SK-N-SH treated with all-trans-retinoic acid at 6 μM for 48 hours (cell line): Measurements from ENCODE around the gene SDCCAG8.

ENCODE experiments used
- ATAC-seq: fragments of 200-7000 bp; cut with Tn5 transposase; 3 replicates; pipeline ENCODE4 v1.9.1; 2020; ENCODE audit warnings: mild to moderate bottlenecking, moderate library complexity
- ARNTL ChIP-seq: fragments of 450-650 bp; formaldehyde crosslinking; IDR thresholded peaks from 2 replicates; pipeline ENCODE4 v1.5.0; 2020; ENCODE audit warnings: low read depth, mild to moderate bottlenecking, moderate library complexity, borderline replicate concordance
- BACH2 ChIP-seq: fragments of 250-450 bp; sonication (Bioruptor Pico); IDR thresholded peaks from 2 replicates; pipeline ENCODE4 v1.9.0; 2021; ENCODE audit warnings: mild to moderate bottlenecking, borderline replicate concordance
- CSDC2 ChIP-seq: fragments of 250-450 bp; sonication (Bioruptor Pico); IDR thresholded peaks from 2 replicates; pipeline ENCODE4 v1.5.0; 2020; ENCODE audit warnings: mild to moderate bottlenecking, moderate library complexity
- ESRRG ChIP-seq: fragments of 250-450 bp; sonication (Bioruptor Pico); IDR thresholded peaks from 2 replicates; pipeline ENCODE4 v1.6.1; 2021; ENCODE audit warnings: mild to moderate bottlenecking
- GLIS3 ChIP-seq: fragments of 250-450 bp; sonication (Bioruptor Pico); IDR thresholded peaks from 2 replicates; pipeline ENCODE4 v1.5.0; 2020; ENCODE audit warnings: mild to moderate bottlenecking, moderate library complexity
- ISL1 ChIP-seq: fragments of 250-450 bp; sonication (Bioruptor Pico); IDR thresholded peaks from 2 replicates; pipeline ENCODE4 v2.1.2; 2022; ENCODE audit warnings: mild to moderate bottlenecking, moderate library complexity
- PPARA ChIP-seq: fragments of 250-450 bp; sonication (Bioruptor Pico); IDR thresholded peaks from 2 replicates; pipeline ENCODE4 v1.5.0; 2020; ENCODE audit warnings: mild to moderate bottlenecking, borderline replicate concordance
- RARB ChIP-seq: fragments of 250-450 bp; sonication (Bioruptor Pico); IDR thresholded peaks from 2 replicates; pipeline ENCODE4 v1.8.0; 2021; ENCODE audit warnings: mild to moderate bottlenecking, moderate library complexity
- SNAI2 ChIP-seq: fragments of 250-450 bp; sonication (Bioruptor Pico); IDR thresholded peaks from 2 replicates; pipeline ENCODE4 v1.5.0; 2020; ENCODE audit warnings: mild to moderate bottlenecking, moderate library complexity
- TCF4 ChIP-seq: fragments of 250-450 bp; sonication (Bioruptor Pico); IDR thresholded peaks from 2 replicates; pipeline ENCODE4 v1.8.0; 2021; ENCODE audit warnings: mild to moderate bottlenecking, moderate library complexity, borderline replicate concordance
- TOX ChIP-seq: fragments of 250-450 bp; sonication (Bioruptor Pico); IDR thresholded peaks from 2 replicates; pipeline ENCODE4 v1.8.0; 2021; ENCODE audit warnings: mild to moderate bottlenecking, moderate library complexity, borderline replicate concordance
- ZC3H10 ChIP-seq: fragments of 250-450 bp; sonication (Bioruptor Pico); IDR thresholded peaks from 2 replicates; pipeline ENCODE4 v1.5.1; 2021; ENCODE audit warnings: mild to moderate bottlenecking, moderate library complexity
- ZFP3 ChIP-seq: fragments of 250-450 bp; sonication (Bioruptor Pico); IDR thresholded peaks from 2 replicates; pipeline ENCODE4 v1.5.0; 2020; ENCODE audit warnings: mild to moderate bottlenecking, moderate library complexity
- ZFP30 ChIP-seq: fragments of 450-650 bp; formaldehyde crosslinking; IDR thresholded peaks from 2 replicates; pipeline ENCODE4 v1.5.0; 2022; ENCODE audit warnings: mild to moderate bottlenecking, moderate library complexity
- ZNF565 ChIP-seq: fragments of 450-650 bp; formaldehyde crosslinking; conservative IDR thresholded peaks from 2 replicates; pipeline ENCODE4 v1.5.0; 2020; ENCODE audit warnings: low read depth, mild to moderate bottlenecking, moderate library complexity
- ZNF70 ChIP-seq: fragments of 450-650 bp; formaldehyde crosslinking; IDR thresholded peaks from 2 replicates; pipeline ENCODE4 v1.5.0; 2020; ENCODE audit warnings: mild to moderate bottlenecking, moderate library complexity
- ZNF8 ChIP-seq: fragments of 450-650 bp; formaldehyde crosslinking; IDR thresholded peaks from 2 replicates; pipeline ENCODE4 v1.5.0; 2020; ENCODE audit warnings: mild to moderate bottlenecking, moderate library complexity
- TF ChIP-seq, protein P1 (sequence below): fragments of 250-450 bp; sonication (Bioruptor Pico); IDR thresholded peaks from 2 replicates; pipeline ENCODE4 v1.5.1; 2021; ENCODE audit warnings: mild to moderate bottlenecking, moderate library complexity
- TF ChIP-seq, protein P2 (sequence below): fragments of 250-450 bp; sonication (Bioruptor Pico); IDR thresholded peaks from 2 replicates; pipeline ENCODE4 v1.5.0; 2020; ENCODE audit warnings: mild to moderate bottlenecking, moderate library complexity
- TF ChIP-seq, protein P3 (sequence below): fragments of 250-450 bp; sonication (Bioruptor Pico); IDR thresholded peaks from 2 replicates; pipeline ENCODE4 v1.8.0; 2021; ENCODE audit warnings: low read depth, mild to moderate bottlenecking, moderate library complexity, borderline replicate concordance
- TF ChIP-seq, protein P4 (sequence below): fragments of 250-450 bp; sonication (Bioruptor Pico); IDR thresholded peaks from 2 replicates; pipeline ENCODE4 v1.8.0; 2020; ENCODE audit warnings: mild to moderate bottlenecking, moderate library complexity, borderline replicate concordance

The SDCCAG8 gene

DNA sequence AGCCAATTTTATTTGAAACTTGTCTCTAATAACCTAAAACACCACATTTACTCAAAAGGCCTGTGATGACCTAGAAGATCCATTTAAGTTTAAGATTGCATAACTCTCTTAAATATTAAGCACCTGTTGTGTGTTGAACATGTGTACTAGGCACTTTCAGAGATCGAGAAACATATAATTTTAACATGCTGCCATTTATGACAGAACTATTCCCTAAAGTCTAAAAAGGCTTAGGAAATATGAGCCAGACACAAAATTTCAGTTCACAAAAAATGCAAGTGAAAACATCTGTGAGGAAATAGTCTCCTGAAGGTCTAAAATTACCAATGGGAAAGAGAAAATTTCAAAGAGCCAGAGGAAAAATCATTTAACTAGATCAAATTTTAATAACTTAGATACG, 38.5 kb upstream of the SDCCAG8 start (continued):
- TF ChIP-seq, protein P1, sequence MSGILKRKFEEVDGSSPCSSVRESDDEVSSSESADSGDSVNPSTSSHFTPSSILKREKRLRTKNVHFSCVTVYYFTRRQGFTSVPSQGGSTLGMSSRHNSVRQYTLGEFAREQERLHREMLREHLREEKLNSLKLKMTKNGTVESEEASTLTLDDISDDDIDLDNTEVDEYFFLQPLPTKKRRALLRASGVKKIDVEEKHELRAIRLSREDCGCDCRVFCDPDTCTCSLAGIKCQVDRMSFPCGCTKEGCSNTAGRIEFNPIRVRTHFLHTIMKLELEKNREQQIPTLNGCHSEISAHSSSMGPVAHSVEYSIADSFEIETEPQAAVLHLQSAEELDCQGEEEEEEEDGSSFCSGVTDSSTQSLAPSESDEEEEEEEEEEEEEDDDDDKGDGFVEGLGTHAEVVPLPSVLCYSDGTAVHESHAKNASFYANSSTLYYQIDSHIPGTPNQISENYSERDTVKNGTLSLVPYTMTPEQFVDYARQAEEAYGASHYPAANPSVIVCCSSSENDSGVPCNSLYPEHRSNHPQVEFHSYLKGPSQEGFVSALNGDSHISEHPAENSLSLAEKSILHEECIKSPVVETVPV (CRISPR knock-in tag): no peak
- no peak for TF ChIP-seq ZNF70 (CRISPR knock-in tag)
- TF ChIP-seq, all 23 proteins: peak for 0

DNA sequence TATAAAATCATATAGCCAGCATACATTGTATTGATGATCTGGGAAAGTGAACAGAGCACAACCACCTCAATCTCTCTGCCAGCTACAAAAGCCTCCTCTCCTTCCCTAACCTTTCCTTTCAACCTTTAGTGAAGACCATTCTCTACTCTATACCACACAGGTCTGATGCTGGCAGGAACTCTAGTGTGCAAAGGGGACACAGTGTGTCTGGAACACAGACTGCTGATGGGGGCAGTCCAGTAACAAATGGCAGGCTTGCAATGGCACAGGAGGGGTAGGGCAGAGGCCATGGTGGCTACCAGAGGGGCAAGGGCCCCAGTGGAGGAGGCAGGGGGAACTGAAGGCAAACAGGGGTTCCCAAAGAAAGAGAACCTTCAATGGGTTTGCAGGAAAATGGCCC, 37.8 kb upstream of the SDCCAG8 start:
- TF ChIP-seq PPARA (no peak), ZC3H10 (CRISPR knock-in tag) (no peak), CSDC2 (no peak), SNAI2 (CRISPR knock-in tag) (no peak), ZFP30 (no peak), ZNF565 (no peak), GLIS3 (no peak), ZNF8 (CRISPR knock-in tag) (no peak), BACH2 (CRISPR knock-in tag) (no peak), ZFP3 (CRISPR knock-in tag) (no peak), TOX (CRISPR knock-in tag) (no peak), ARNTL (no peak), ZNF70 (CRISPR knock-in tag) (no peak)
- TF ChIP-seq, protein P2, sequence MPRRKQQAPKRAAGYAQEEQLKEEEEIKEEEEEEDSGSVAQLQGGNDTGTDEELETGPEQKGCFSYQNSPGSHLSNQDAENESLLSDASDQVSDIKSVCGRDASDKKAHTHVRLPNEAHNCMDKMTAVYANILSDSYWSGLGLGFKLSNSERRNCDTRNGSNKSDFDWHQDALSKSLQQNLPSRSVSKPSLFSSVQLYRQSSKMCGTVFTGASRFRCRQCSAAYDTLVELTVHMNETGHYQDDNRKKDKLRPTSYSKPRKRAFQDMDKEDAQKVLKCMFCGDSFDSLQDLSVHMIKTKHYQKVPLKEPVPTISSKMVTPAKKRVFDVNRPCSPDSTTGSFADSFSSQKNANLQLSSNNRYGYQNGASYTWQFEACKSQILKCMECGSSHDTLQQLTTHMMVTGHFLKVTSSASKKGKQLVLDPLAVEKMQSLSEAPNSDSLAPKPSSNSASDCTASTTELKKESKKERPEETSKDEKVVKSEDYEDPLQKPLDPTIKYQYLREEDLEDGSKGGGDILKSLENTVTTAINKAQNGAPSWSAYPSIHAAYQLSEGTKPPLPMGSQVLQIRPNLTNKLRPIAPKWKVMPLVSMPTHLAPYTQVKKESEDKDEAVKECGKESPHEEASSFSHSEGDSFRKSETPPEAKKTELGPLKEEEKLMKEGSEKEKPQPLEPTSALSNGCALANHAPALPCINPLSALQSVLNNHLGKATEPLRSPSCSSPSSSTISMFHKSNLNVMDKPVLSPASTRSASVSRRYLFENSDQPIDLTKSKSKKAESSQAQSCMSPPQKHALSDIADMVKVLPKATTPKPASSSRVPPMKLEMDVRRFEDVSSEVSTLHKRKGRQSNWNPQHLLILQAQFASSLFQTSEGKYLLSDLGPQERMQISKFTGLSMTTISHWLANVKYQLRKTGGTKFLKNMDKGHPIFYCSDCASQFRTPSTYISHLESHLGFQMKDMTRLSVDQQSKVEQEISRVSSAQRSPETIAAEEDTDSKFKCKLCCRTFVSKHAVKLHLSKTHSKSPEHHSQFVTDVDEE: no peak
- TF ChIP-seq, protein P1 (CRISPR knock-in tag): no peak
- ATAC-seq: no peak

DNA sequence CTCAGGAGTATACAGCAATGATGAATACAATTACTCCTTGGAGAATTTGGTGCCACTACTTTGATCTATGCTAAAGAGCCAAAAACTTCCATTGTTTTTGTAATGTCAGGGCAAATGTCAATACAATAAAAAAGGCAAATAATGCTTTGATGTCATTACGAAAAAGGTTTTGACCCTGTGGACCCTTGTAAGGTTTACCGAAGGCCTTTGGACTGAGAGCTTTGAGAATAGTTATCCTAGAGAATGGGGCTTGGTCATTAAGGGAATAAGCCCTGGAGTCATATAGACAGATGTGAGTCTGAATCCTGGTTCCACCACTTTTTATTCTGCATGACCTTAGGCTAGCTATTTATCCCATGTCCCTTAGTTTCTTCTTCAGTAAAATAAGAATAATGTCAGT, 28.2 kb upstream of the SDCCAG8 start:
- no peak for TF ChIP-seq BACH2 (CRISPR knock-in tag)
- TF ChIP-seq TCF4 (CRISPR knock-in tag): no peak
- TF ChIP-seq PPARA: no peak
- TF ChIP-seq ESRRG (CRISPR knock-in tag): no peak
- TF ChIP-seq ISL1 (CRISPR knock-in tag): no peak
- TF ChIP-seq ZFP3 (CRISPR knock-in tag): no peak
- TF ChIP-seq CSDC2: no peak
- no peak for TF ChIP-seq ZC3H10 (CRISPR knock-in tag)
- TF ChIP-seq SNAI2 (CRISPR knock-in tag): no peak
- TF ChIP-seq, protein P3, sequence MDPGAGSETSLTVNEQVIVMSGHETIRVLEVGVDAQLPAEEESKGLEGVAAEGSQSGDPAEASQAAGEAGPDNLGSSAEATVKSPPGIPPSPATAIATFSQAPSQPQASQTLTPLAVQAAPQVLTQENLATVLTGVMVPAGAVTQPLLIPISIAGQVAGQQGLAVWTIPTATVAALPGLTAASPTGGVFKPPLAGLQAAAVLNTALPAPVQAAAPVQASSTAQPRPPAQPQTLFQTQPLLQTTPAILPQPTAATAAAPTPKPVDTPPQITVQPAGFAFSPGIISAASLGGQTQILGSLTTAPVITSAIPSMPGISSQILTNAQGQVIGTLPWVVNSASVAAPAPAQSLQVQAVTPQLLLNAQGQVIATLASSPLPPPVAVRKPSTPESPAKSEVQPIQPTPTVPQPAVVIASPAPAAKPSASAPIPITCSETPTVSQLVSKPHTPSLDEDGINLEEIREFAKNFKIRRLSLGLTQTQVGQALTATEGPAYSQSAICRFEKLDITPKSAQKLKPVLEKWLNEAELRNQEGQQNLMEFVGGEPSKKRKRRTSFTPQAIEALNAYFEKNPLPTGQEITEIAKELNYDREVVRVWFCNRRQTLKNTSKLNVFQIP (CRISPR knock-in tag): no peak
- no peak for TF ChIP-seq TOX (CRISPR knock-in tag)
- no peak for ATAC-seq

DNA sequence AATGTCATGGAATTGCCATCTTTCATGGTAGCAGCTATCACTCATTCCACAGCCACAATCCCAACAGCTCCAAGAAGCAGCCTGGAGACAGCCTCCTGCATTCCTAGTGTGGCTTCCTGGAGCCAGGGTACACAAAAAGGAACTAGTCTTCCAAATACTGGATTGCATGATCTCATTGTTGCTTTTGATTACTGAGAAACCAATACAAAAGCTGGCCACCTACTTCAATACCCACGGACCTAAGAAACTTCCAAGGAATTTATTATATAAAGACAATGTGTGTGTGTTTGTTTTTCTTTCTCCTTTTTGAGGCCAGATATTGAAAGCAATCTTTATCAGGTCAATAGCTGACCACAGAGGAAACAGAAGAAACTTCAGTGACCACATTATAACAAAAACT, 26.3 kb upstream of the SDCCAG8 start:
- no peak for TF ChIP-seq RARB (CRISPR knock-in tag)
- no peak for TF ChIP-seq ISL1 (CRISPR knock-in tag)
- TF ChIP-seq TOX (CRISPR knock-in tag): no peak
- TF ChIP-seq ESRRG (CRISPR knock-in tag): no peak
- no peak for TF ChIP-seq SNAI2 (CRISPR knock-in tag)
- TF ChIP-seq, protein P1 (CRISPR knock-in tag): no peak
- no peak for TF ChIP-seq ZNF70 (CRISPR knock-in tag)
- TF ChIP-seq ARNTL: no peak
- TF ChIP-seq, protein P2: no peak
- TF ChIP-seq BACH2 (CRISPR knock-in tag): no peak
- no peak for TF ChIP-seq GLIS3
- TF ChIP-seq ZNF8 (CRISPR knock-in tag): no peak
- no peak for TF ChIP-seq CSDC2
- no peak for TF ChIP-seq TCF4 (CRISPR knock-in tag)
- TF ChIP-seq ZFP3 (CRISPR knock-in tag): no peak
- TF ChIP-seq, protein P4, sequence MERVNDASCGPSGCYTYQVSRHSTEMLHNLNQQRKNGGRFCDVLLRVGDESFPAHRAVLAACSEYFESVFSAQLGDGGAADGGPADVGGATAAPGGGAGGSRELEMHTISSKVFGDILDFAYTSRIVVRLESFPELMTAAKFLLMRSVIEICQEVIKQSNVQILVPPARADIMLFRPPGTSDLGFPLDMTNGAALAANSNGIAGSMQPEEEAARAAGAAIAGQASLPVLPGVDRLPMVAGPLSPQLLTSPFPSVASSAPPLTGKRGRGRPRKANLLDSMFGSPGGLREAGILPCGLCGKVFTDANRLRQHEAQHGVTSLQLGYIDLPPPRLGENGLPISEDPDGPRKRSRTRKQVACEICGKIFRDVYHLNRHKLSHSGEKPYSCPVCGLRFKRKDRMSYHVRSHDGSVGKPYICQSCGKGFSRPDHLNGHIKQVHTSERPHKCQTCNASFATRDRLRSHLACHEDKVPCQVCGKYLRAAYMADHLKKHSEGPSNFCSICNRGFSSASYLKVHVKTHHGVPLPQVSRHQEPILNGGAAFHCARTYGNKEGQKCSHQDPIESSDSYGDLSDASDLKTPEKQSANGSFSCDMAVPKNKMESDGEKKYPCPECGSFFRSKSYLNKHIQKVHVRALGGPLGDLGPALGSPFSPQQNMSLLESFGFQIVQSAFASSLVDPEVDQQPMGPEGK: no peak
- ATAC-seq: no peak
